ENCODE measurements around the gene CPSF3.

GRCh38 chr2:9410108-9410507 lies 13.3 kb upstream of the CPSF3 start:
- TF ChIP-seq POLR2AphosphoS5 (IDR thresholded peaks at IDR 0.05) = no peak
- TF ChIP-seq, protein P1, sequence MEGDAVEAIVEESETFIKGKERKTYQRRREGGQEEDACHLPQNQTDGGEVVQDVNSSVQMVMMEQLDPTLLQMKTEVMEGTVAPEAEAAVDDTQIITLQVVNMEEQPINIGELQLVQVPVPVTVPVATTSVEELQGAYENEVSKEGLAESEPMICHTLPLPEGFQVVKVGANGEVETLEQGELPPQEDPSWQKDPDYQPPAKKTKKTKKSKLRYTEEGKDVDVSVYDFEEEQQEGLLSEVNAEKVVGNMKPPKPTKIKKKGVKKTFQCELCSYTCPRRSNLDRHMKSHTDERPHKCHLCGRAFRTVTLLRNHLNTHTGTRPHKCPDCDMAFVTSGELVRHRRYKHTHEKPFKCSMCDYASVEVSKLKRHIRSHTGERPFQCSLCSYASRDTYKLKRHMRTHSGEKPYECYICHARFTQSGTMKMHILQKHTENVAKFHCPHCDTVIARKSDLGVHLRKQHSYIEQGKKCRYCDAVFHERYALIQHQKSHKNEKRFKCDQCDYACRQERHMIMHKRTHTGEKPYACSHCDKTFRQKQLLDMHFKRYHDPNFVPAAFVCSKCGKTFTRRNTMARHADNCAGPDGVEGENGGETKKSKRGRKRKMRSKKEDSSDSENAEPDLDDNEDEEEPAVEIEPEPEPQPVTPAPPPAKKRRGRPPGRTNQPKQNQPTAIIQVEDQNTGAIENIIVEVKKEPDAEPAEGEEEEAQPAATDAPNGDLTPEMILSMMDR (IDR thresholded peaks at IDR 0.05) = no peak
